ENCODE results near the gene PRMT1. TPM values are rescaled to one million over a fixed set of nuclear protein-coding genes. Genes with fewer than 3 reads are reported as not detected.

The PRMT1 gene
- total and polyA plus RNA-seq, 2 experiments from 2014 or later: 431 to 494 TPM

DNA sequence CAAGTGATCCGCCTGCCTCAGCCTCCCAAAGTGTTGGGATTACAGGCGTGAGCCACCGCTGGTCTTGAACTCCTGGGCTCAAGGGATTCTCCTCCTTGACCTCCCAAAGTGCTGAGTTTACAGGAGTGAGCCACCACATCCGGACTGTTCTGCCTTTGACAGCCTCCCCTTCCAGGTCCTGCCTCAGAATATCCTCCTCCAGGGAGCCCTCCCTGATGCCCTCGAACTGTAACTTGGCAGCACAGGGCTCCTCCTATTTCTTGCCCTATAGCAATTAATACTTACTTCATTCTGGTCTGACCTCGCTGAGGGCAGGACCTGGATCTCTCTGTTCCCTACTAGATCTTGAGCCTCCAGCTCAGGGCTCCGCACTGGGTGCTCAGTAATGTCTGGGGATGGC lies 19.8 kb downstream of the PRMT1 start:
- DNase-seq (ENCODE audit: low read depth in 1 of 2, low spot score in 1 of 2): no peak
- no peak for TF ChIP-seq CTCF (IDR thresholded peaks at IDR 0.05; ENCODE audit: low read depth, low read length)
- no peaks in the 10 kb centered on the region for H3K9me3 ChIP-seq (ENCODE audit: low read depth)
- no peak overlapping the region for H3K4me3 ChIP-seq
- no peak overlapping the region for H3K27ac ChIP-seq
- H3K36me3 ChIP-seq: no peaks in the 10 kb centered on the region
- H3K27me3 ChIP-seq: no peaks in the 10 kb centered on the region
- H3K4me1 ChIP-seq (ENCODE audit: low read depth): no peaks in the 10 kb centered on the region

DNA sequence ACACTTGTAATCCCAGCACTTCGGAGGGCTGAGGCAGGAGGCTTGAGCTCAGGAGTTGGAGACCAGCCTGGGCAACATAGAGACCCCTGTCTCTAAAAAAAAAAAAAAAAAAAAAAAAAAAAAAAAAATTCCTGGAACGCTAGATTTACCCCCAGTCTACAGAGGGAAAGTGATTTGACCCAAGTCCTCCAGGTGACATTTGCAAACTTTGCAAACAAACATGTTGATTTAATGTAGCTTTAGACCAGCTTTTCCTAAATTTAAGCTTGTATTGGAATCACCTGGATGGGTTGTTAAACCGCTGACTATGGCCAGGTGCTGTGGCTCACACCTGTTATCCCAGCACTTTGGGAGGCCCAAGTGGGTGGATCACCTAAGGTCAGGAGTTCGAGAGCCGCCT lies 22.3 kb downstream of the PRMT1 start:
- TF ChIP-seq CTCF (IDR thresholded peaks at IDR 0.05; ENCODE audit: low read depth, low read length): no peak

DNA sequence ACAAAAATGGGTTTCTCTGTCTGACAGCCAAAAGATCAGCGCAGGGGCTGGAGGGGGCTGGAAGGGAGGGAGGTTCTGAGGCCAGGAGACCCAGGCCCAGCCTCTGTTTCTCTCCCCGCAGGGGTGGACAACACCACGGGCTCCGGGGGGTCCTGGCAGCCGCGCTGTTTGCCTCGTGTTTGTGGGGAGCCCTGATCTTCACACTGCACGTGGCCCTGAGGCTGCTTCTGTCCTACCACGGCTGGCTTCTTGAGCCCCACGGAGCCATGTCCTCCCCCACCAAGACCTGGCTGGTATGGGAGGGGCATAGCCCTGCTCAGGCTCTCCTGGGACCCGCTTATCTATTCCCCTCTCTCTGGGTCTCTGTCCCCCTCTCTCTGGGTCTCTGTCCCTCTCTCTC lies 23.5 kb downstream of the PRMT1 start:
- Histone ChIP-seq H3K9me3 (ENCODE audit: low read depth) (no peaks in the 10 kb centered on the region), H3K36me3 (no peaks in the 10 kb centered on the region), H3K4me1 (ENCODE audit: low read depth) (no peaks in the 10 kb centered on the region), H3K27me3 (no peaks in the 10 kb centered on the region), H3K4me3 (no peak overlapping the region), H3K27ac (no peak overlapping the region)
- TF ChIP-seq CTCF (IDR thresholded peaks at IDR 0.05; ENCODE audit: low read depth, low read length): no peak
- DNase-seq (ENCODE audit: low read depth in 1 of 2, low spot score in 1 of 2): no peak

More for the DNA sequence above, 22.3 kb downstream of the PRMT1 start:
- Histone ChIP-seq H3K27me3 (no peaks in the 10 kb centered on the region), H3K4me3 (no peak overlapping the region), H3K27ac (no peak overlapping the region), H3K4me1 (ENCODE audit: low read depth) (no peaks in the 10 kb centered on the region), H3K9me3 (ENCODE audit: low read depth) (no peaks in the 10 kb centered on the region), H3K36me3 (no peaks in the 10 kb centered on the region)
- no peak for DNase-seq (ENCODE audit: low read depth in 1 of 2, low spot score in 1 of 2)

DNA sequence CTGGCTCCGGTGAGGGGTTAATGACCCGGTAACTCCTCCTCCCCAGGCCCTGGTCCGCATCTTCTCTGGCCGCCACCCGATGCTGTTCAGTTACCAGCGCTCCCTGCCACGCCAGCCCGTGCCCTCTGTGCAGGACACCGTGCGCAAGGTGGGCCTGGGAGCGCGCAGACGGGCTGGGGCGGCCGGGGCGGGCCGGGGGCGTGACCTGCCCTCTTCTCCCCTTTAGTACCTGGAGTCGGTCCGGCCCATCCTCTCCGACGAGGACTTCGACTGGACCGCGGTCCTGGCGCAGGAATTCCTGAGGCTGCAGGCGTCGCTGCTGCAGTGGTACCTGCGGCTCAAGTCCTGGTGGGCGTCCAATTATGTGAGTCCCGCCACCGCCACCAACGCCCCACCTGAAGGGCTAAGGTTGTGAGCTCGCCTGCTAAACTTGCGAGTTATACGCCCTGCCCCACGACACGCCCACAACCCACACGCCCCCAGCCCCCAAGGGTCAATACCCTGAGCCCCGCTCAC lies 24.3 kb downstream of the PRMT1 start:
- DNase-seq (ENCODE audit: low read depth in 1 of 2, low spot score in 1 of 2): no peak
- TF ChIP-seq CTCF (IDR thresholded peaks at IDR 0.05; ENCODE audit: low read depth, low read length): no peak
- H3K9me3 ChIP-seq (ENCODE audit: low read depth): no peaks in the 10 kb centered on the region
- H3K27ac ChIP-seq: no peak overlapping the region
- H3K4me3 ChIP-seq: no peak overlapping the region
- no peaks in the 10 kb centered on the region for H3K27me3 ChIP-seq
- H3K4me1 ChIP-seq (ENCODE audit: low read depth): no peaks in the 10 kb centered on the region
- H3K36me3 ChIP-seq: no peaks in the 10 kb centered on the region

GRCh38 chr19:49704888-49705642 lies 28.0 kb downstream of the PRMT1 start:
- Histone ChIP-seq H3K27ac (no peak overlapping the region), H3K36me3 (no peaks in the 10 kb centered on the region), H3K4me1 (ENCODE audit: low read depth) (no peaks in the 10 kb centered on the region), H3K4me3 (no peak overlapping the region), H3K27me3 (no peaks in the 10 kb centered on the region), H3K9me3 (ENCODE audit: low read depth) (no peaks in the 10 kb centered on the region)
- no peak for TF ChIP-seq CTCF (IDR thresholded peaks at IDR 0.05; ENCODE audit: low read depth, low read length)
- no peak for DNase-seq (ENCODE audit: low read depth in 1 of 2, low spot score in 1 of 2)
